NCI-H1048 (cell line): ENCODE data around the gene KIF21B.

ENCODE experiments used
- DNase-seq: peaks from one replicate; lab custom pipeline; 2025; lab: John Stamatoyannopoulos, UW

Gene KIF21B

DNA sequence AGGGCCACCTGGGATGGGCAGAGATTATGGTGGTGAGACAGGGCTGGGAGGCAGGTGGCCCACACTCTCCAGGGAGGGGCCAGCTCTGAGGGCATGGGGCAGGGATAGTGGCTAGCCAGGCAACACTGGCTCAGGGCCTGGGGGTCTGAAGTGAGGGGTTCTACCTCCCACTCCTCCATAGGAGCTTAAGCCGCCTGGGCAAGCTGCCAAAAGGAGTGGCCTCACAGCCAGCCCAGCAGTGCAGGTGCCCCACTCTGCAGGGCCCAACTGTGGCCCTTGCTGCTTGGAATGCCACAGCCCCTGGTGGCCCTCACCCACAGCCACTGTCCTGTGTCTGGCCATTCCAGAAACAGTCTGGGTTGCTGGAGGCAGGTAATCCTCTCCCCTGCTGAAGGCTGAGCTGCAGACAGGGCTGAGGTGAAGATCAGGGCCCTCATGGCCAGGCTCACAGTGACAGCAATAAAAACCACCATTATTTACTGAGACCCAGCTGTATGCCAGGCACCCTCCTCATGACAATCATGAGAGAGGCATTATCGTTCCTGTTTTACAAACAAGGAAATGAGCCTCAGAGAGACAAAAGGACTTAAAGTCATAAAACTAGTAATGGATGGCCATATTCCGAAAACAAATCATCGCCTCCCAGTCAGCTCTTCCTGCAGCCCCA lies 31.0 kb downstream of the KIF21B start:
- DNase-seq: no peak

DNA sequence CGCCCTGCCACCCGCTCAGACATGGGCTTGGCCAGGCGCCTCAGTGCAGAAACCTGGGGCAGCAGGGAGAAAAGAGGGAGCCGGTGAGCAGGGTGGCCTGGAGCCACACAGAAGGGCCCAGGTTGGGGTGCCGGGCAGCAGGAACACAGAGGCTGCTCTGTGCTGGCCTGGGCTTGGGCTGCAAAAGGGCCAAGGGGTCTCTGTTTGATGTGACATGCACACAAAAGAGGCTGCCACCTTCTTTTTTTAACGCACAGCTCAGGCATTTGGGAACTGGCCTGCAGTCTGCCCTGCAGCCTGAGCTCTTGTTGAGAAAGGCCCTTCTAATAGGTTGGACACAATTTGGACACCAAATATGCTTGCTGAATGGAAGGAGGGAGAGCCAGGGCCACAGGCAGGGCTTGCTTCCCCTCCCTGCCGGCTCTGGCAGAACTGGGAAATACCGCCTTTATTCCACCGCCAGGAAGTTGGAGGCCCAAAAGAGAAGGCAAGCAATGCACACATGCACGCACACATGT lies 32.4 kb downstream of the KIF21B start:
- no peak for DNase-seq

DNA sequence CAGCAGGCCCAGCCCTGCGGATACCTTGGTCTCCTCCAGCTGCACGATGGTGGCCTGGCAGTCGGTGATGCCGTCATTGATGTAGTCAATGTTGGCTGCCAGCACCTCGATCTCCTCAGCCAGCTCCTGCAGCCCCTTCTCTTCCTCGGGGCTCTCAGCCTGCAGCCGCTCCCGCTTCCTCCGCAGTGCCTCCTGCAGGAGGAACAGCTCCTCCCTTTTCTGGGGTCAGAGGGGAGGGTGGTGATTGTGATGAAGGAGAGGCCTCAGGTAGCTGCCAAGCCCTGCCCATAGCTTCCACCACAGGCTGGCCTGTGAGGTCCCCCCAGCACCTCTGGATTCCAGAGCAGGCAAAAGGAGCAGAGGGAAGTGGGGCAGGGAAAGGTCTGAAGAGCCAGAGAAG lies 33.4 kb downstream of the KIF21B start:
- no peak for DNase-seq

DNA sequence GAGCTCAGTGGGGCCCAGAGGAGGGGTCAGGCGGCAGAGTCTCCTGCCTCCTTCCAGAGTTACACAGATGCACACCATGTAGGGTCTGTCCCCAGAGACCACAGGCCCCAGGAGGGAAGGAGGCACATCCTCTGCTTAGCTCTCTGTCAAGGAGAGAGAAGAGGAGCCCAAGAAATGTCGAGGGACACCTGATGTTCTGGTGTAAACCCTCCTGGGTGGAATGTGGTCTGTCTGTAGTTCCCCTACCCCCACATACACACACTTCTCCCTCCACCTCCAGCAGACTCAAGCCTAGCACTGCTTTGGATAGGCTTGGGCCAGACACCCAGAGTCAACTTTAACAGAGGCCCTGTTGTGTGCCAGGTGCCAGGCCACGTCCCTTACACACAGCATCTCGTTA lies 34.2 kb downstream of the KIF21B start:
- DNase-seq: no peak

DNA sequence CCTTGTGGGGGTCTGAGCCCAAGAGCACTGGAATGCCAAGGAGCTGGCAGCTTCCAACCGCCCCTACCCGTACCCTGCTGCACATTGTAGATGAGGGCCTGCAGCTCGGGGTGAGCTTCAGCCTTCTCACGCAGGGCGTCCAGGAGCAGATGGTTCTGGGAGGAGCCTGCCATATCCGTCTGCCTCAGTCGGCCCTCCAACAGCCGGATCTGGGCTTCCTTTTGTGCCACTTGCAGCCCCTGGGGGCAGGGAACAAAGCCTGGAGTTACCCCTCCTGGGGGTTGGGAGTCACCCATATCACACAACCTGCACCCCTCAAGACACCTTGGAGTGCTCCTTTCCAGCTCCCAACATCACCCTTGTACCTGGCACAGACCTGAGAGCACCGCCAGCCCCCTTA lies 34.8 kb downstream of the KIF21B start:
- DNase-seq: no peak

DNA sequence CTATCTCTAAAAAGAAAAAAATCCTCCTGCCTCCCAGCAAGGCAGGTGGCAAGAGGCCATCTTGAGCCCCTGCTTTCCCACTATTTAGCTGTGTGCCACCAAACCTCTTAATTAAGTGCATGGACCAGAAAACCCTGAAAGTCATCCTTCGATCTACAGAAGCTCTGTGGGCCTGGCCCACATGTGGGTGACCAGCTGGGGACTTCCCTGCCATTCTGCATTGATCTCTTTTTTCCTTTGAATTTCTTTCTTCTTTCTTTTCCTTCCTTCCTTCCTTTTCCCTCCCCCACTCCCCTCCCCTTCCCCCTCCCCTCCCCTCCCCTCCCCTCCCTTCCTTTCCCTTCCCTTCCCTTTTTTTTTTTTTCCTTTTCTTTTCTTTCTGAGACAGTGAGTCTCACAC lies 38.0 kb downstream of the KIF21B start:
- DNase-seq: no peak

DNA sequence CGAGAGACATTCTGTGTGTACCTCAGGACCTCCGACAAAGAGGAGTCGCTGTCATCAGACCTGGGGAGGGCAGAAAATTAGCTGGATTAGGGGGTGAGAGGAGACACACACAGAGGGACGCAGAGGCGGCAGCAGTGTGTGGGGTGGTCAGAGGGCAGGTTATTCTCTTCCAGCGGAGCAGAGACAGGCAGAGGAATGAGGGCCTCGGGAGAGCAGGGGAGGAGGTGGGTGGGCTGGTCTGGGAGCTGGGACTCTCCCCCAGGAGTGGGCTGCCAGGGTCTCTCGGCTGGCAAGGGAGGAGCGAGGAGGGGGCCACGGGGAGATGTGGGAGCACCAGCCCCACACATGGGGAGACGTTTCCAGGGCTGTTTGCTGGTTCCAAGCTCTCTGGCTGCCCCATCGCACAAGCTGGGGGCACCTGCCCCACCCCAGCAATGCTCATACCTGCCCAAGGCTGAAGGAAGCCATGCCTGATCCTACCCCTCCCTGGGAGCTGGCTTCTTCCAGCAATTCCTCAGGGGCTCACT lies 40.4 kb downstream of the KIF21B start:
- DNase-seq: no peak

DNA sequence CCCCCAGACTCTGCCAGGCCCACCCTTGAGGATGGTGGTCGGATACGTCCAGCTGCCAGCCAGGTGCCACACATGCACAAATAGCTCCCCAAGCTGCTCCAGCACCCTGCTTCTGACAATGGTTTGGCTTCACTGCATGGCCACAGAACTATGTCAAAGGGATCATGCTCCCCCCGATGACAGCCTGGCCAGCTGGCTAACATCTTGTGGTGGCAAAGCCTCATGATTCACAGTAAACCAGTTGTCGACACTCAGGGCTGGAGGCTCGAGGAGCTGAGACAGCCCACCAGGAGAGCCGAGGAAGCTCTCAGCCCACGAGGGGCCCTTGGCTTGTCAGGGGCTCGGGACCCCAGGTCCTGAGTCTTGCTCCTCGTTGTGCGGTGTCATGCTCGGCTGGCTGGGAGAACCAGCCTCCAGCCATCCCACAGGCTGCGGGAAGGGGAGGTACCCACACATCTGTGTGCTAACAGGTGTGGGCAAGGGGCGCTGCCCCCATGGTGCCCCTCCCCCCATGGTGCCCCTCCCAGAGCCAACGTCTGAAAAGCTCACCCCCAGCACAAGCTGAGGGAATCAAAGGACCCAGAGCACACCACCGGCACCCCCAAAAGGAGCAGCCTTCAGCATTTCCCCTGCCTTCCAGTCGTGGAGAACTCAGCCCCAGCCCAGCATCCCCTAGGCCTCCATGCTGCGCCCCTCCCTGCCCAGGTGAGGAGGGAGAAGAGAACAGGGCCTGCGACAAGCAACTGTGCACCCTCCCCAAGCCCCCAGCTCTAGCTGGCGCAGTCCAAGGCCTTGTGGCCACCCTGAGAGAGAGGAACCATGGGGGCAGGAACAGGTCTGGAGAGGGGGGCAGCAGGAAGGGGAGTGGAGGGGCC lies 41.2 kb downstream of the KIF21B start:
- no peak for DNase-seq

DNA sequence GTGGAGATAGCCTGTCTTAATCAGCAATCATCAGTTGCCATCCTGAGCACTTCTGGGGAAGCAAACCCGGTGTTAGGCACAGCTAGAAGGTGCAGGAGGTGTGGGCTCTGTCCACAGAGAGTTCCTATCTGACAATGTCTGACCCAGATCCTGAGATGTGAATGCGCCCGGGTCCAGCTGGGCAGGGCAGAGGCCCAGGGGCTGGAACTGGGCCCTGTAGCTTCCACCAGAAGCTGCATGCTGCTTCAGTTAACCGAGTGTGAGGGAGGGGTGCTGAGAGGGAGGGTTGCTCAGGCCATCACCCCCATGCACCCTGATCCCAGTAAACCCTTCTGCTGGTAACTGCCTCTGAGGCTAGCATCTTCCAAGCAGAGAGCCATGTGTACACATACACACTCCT lies 42.2 kb downstream of the KIF21B start:
- DNase-seq: no peak

DNA sequence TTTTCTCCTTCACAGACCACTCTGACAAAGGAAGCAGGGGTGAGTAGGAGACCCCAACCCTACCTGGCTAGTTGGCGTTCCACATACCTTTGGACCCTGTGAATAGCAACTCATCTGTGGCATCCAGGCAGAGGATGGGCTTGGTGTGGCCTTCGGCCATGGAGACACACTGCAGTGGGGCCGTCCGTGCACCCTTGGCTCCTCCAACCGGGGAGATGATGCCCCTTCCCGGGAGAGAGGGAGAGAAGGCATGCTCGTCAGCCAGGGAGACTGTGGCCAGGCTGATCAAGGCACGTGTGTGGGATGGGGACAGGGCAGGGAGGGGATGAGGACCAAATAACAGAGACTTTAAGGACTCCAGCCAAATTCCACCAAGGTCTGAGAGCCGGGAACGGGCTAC lies 42.6 kb downstream of the KIF21B start:
- no peak for DNase-seq

DNA sequence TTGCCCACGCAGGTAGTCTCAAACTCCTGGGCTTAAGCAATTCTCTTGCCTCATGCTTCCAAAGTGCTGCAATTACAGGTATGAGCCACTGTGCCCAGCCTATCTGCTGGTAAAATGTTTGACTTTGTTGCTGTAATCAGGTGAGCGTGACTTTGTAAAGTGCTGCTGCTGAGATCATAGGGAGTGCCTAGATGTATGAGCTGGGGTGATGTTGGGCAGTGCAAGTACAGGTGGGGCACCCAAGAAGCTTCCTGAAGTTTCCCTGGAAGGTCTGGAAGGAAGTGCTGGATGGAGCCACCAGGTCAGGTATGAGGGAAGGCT lies 43.1 kb downstream of the KIF21B start:
- DNase-seq: no peak

DNA sequence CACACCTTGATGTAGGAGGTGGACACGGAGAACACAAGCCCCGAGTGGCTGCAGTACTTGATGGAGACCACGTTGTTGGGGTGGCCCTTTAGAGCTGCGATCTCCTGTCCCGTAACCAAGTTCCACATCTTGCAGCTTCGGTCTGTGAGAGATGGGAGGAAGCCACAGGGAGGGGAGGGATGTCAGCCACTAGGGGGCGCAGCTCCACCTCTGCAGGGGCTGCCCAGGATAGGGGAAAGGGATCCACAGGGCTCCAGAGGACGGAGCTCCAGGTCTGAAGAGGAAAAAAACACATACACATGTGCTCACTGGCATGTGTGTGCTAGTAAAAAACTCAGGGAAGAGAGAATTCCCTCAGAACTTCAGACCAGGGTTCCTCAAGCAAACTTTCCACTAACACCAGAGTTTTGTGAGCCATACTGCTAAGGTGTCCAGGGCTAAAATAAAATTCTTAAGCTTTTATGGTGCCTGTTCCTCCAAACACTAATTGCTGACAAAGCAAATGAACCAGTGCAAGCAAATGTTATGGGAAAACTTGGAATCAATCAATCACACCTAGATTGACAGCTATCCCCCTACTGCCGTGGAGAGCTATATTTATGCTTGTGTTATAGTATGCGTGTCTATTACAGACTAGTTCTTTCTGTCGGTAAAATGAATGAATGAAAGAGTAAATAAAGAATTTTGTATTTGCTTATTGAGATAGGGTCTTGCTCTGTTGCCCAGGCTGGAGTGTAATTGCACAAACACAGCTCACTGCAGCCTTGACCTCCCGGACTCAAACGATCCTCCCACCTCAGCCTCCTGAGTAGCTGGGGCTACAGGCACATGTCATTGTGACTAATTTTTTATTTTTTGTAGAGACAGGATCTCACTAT lies 43.7 kb downstream of the KIF21B start:
- no peak for DNase-seq

DNA sequence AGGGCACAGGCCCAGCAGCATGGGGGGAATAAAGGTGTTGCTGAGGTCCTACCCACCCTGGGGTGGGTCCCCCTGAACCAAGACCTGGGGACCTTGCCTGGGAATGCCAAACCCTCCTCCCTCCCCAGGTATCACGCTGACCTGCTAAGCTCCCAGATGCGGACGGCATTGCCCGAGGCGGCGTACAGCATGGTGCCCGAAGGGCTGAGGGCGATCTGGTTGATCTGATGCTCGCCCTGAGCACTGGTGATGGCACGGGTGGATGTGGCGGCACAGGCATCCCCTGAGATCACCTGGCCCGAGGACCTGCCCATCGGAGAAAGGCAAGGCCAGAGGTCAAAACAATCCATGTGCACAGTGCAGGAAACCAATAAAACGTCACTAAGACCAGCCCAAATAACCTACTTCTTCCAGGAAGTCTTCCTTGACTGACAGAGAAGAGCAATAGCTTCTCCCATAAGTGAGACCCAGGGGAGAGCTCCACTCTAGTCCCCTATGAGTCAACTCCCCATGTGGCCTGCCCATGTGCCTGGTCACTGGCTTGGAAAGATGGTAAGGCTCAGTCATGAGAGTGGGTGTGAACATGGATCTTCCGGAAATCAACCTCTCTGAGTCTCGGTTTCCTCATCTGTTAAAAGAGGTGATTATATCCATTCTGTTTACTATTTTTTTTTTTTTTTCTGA lies 46.3 kb downstream of the KIF21B start:
- DNase-seq: no peak

DNA sequence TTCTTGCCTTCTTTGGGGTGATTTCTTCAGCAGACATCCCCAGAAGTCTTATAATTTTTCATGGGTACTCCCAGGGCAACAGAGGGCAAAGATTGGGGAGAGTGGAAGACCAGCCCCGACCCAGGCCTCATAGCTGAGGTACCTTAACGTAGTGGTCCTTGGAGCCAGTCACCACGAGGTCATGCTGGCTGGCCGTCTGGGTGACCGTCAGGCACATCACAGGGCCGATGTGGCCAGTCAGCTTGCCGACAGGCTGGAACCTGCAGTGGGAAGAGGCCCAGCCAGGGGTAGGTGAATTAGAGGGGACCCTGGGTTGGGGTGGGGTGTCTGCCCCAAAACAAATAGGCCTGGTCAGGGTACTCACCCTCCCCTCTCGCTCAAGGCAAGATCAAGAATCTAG lies 46.9 kb downstream of the KIF21B start:
- no peak for DNase-seq

DNA sequence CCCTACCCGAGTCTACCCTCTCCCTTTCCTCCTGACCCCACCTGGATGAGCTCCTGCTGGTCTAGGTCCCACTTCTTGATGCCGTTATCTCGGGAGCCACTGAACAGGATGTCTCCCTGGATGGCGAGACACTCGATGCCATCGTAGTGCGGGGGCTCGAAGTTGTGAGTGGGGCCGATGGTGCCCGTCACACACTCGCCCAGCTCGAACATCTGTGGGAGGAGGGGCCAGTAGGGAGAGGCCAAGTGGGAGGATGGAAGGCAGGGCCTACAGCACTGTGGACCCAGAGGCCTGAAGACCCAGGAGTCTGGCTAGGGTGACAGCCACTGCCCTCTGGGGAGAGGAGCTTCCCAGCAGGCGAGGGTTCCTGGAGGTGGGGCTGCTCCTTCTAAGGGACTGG lies 48.1 kb downstream of the KIF21B start:
- DNase-seq: no peak

DNA sequence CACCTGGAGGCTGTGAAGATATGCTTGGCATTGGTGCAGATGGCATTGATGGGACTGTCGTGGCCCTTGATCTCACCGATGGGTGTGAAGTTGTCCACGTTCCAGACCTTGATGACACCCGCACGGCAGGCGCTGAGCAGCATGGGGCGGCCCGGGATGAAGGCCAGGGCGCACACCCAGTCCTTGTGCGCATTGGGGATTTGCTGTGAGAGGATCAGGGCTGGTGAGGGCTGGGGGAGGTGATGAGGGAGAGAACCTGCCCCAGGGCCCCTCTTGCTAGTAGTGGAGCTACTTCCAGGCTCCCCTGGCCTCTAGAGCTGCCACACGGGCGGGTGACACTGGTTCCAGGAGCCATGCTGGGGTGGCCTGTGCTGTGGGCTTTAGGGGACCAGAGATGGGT lies 48.8 kb downstream of the KIF21B start:
- no peak for DNase-seq

DNA sequence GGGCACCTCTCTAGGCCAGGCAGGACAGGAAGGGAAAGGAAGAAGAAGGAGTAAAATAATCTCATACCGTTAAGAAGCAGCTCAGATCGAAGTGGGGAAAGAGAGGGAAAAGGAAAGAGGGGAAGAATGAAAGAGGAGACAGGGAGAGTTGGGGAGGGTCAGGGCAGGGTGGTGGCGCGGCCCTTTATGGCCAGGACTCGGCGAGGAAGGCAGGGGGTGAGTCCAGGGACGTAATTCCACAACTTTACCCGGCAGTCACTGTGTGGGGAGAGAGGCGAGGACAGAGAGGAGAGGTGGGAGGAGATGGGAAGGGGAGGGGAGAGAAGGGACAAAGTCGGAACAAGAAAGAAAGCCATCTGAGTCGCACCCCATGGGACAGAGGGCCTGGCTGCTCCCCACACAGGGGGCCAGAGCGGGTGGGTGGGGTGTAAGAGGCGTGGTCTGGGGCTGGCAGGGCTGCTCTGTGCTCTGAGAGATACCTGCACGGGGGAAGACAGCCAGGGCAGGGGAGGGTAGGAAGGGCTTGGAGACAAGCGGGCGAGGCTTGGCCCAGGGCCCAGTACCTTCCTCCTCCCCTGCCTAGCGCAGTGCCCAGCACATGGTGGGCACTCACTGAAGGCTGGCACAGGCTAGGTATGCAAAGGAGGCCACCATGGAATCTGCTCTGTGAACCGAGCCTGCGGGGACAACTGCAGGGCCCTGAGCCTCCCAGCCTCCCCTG lies 49.4 kb downstream of the KIF21B start:
- DNase-seq: no peak

DNA sequence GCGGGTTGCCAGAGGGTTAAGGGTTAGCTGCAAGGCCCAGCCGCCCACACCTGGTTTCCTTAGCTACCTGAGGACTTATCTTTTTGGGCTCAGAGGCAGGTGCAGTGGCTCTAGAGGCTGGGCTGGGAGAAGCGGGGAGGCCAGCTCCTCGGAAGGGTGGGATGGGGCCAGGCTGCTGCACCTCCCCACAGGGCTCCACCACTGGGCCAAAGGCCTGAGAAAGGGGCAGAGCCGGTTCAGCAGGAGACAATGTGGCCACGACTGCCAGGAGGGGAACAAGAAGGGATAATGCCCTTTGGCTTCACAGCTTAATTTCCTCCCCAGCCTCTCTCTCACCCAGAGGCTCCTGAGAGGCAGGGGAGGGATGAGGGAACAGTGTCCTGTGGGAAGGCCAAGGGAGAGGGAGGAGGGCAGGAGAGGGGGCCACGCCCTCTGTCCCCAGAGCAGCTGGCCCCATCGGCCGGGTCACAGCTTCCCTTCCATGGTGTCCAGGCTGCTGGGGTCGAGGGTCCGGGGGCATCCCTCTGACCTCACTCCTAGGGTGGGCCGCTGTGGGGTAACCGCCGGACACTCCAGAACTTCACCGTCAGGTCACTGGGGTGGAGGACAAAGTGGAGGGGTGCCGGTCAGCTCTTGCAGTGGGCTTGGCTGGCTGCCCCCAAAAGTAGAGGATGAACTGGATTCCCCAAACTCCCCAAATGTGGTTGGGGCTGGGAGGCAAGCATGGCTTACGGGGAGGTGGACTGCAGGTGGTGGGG lies 50.4 kb downstream of the KIF21B start:
- DNase-seq: no peak

DNA sequence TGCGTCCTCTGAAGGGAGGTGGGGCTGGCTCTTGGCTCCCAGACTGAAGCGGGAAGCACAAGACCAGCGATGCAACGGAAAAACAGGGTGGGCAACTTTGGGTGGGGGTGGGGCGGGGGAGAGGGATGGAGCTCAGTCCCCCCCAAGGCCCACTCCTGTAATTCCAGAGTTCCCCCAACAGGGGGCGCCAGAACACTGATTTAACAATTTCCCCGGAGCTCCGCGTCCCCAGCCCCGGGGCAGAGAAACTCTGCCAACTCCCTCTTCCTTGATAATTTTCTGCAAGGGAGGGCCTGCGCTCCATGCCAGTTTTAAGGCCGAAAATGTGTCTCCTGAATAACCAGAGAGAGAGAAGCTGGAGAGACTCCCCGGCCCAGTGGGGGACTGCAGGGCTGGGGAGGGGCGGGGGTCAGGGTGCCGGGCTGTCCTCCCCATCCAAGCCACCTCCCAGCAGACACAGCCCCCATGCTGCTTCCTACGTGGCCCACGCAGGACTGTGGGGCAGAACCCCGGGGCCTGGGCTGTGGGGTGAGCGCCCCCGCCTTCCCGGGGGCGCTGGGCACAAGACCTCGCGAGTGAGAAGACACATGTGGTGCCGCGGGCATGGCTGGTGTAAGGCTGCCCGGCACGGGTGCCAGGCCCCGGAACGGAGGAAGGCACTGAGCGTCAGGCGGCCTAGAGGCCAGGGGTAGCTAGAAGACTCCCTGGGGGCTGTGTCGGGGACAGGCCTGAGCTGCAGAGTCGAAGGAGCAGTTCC lies 51.4 kb downstream of the KIF21B start:
- DNase-seq: peak; percentile 70
